T-helper 1 cell treated with Interleukin-12 subunit alpha and Interleukin-12 subunit beta and Interleukin-4 antibody, amounts not matched to agents 30 μg/mL and 1 μg/mL, for 36 hours (primary cell): ENCODE results near the gene PAPLN.
"Not testable (repeated sequence)": the region's sequence is repeated elsewhere in the genome, so short reads cannot be mapped to it uniquely, and the experiment has no call there.

ENCODE experiments used
- H3K27ac Mint-ChIP-seq: one replicate; pipeline ENCODE4 v1.8.0; 2021; ENCODE audit warnings: mild to moderate bottlenecking, mixed read lengths
- H3K27me3 Mint-ChIP-seq: one replicate; pipeline ENCODE4 v1.8.0; 2021; ENCODE audit warnings: low read depth, mixed read lengths
- H3K36me3 Mint-ChIP-seq: one replicate; pipeline ENCODE4 v1.8.0; 2021; ENCODE audit warnings: low read depth, mixed read lengths
- H3K4me1 Mint-ChIP-seq: one replicate; pipeline ENCODE4 v1.8.0; 2021; ENCODE audit warnings: low read depth, mixed read lengths
- H3K4me3 Mint-ChIP-seq: one replicate; pipeline ENCODE4 v1.8.0; 2021; ENCODE audit warnings: mild to moderate bottlenecking, moderate library complexity, mixed read lengths
- H3K9me3 Mint-ChIP-seq: one replicate; pipeline ENCODE4 v1.8.0; 2021; ENCODE audit warnings: mixed read lengths

PAPLN gene

GRCh38 chr14:73305499-73305898, 68.2 kb downstream of the PAPLN start:
- Mint-ChIP-seq H3K9me3 (no peaks in the 10 kb centered on the region), H3K27ac (no peak overlapping the region), H3K27me3 (no peaks in the 10 kb centered on the region), H3K4me3 (no peak overlapping the region), H3K36me3 (peaks cover 2% of the 10 kb centered on the region), H3K4me1 (peaks cover 5% of the 10 kb centered on the region)

GRCh38 chr14:73307261-73307660, 70.0 kb downstream of the PAPLN start:
- Mint-ChIP-seq H3K27me3 (no peaks in the 10 kb centered on the region), H3K4me3 (no peak overlapping the region), H3K9me3 (no peaks in the 10 kb centered on the region), H3K4me1 (peaks cover 11% of the 10 kb centered on the region), H3K27ac (no peak overlapping the region), H3K36me3 (peaks cover 2% of the 10 kb centered on the region)

GRCh38 chr14:73309207-73309606, 71.9 kb downstream of the PAPLN start:
- not testable (repeated sequence) for H3K27ac Mint-ChIP-seq, H3K9me3 Mint-ChIP-seq, H3K4me3 Mint-ChIP-seq, H3K27me3 Mint-ChIP-seq, H3K36me3 Mint-ChIP-seq
- H3K4me1 Mint-ChIP-seq, result peaks cover 11% of the 10 kb centered on the region

GRCh38 chr14:73311708-73312030, 74.4 kb downstream of the PAPLN start:
- Mint-ChIP-seq H3K4me3 (no peak overlapping the region), H3K36me3 (peaks cover 2% of the 10 kb centered on the region), H3K9me3 (no peaks in the 10 kb centered on the region), H3K27ac (no peak overlapping the region), H3K27me3 (no peaks in the 10 kb centered on the region), H3K4me1 (peaks cover 11% of the 10 kb centered on the region)

- Mint-ChIP-seq H3K27me3 (no peaks in the 10 kb centered on the region), H3K4me1 (peaks cover 9% of the 10 kb centered on the region), H3K4me3 (no peak overlapping the region), H3K9me3 (no peaks in the 10 kb centered on the region), H3K36me3 (no peaks in the 10 kb centered on the region), H3K27ac (no peak overlapping the region)
Measured at GRCh38 chr14:73312687-73313086, 75.4 kb downstream of the PAPLN start.

GRCh38 chr14:73313151-73313550, 75.8 kb downstream of the PAPLN start:
- no peak overlapping the region for H3K27ac Mint-ChIP-seq
- H3K4me1 Mint-ChIP-seq, result peaks cover 6% of the 10 kb centered on the region
- H3K36me3 Mint-ChIP-seq, result no peaks in the 10 kb centered on the region
- no peak overlapping the region for H3K4me3 Mint-ChIP-seq
- no peaks in the 10 kb centered on the region for H3K27me3 Mint-ChIP-seq
- H3K9me3 Mint-ChIP-seq, result no peaks in the 10 kb centered on the region

- H3K36me3 Mint-ChIP-seq, result peaks cover 6% of the 10 kb centered on the region
- H3K9me3 Mint-ChIP-seq, result no peaks in the 10 kb centered on the region
- no peak overlapping the region for H3K27ac Mint-ChIP-seq
- H3K4me3 Mint-ChIP-seq, result no peak overlapping the region
- H3K4me1 Mint-ChIP-seq, result peaks cover 28% of the 10 kb centered on the region
- H3K27me3 Mint-ChIP-seq, result no peaks in the 10 kb centered on the region
Measured at GRCh38 chr14:73323896-73324399, 86.6 kb downstream of the PAPLN start.
